NCI-H82 treated with DMSO at 0.1 percent for 48 hours (cell line): ENCODE data around the gene EIF2S3B.
"Not testable (repeated sequence)": the region's sequence is repeated elsewhere in the genome, so short reads cannot be mapped to it uniquely, and the experiment has no call there.

Experiments
- DNase-seq: peaks from one replicate; lab custom pipeline; 2025; ENCODE audit not compliant: unreplicated experiment; lab: John Stamatoyannopoulos, UW

The EIF2S3B gene

DNA sequence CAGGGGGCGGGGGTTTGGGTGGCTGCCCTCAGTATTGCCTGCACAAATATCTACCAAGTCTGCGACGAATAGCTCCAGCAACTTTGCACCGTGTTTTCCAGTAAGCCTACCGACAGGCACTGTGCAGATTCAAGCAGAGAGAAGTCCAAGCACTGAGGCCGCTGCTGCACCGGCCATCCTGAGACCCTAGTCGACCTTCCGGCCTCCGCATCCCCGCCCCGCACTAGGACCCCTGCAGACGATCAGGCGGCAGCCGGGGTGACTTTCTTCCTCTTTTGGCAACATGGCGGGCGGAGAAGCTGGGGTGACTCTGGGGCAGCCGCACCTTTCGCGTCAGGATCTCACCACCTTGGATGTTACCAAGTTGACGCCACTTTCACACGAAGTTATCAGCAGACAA is at the start of gene EIF2S3B:
TSS of gene EIF2S3B (plus strand) at position 271 of the 400 bp plus-strand sequence. CDS start at position 284, 13 bp downstream.
- no peak for DNase-seq

DNA sequence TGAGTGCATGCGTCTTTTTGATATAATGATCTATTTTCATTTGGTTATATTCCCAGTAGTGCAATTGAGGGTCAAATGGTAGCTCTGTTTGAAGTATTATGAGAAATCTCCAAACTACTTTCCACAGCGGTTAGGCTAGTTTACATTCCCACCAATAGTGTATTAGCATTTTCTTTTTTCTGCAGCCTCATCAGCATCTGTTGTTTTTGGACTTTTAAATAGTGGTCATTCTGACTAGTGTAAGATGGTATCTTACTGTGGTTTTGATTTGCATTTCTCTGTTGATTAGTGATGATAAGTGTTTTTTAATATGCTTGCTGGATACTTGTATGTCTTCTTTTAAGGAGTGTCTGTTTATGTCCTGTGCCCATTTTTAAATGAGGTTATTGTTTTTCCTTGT is 48.8 kb upstream of the EIF2S3B start:
- no peak for DNase-seq

DNA sequence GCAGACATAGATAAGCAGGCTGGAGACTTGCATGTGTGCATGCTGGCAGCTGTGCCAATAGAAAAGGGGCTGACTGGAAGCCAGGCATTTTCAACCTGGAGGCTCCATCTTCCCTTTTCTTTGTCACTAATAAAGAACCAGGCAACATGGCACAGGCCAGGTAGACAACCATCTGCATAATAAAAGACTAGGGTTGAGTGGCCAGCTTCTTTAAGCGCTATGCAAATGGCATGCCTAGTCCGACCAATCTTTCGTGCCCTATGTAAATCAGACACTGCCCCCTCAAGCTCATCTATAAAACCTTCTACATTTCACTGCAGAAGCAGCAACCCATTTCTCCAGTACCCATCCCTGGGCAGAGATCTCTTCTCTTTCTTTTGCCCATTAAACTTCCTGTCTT is 47.9 kb upstream of the EIF2S3B start:
- DNase-seq: no peak

DNA sequence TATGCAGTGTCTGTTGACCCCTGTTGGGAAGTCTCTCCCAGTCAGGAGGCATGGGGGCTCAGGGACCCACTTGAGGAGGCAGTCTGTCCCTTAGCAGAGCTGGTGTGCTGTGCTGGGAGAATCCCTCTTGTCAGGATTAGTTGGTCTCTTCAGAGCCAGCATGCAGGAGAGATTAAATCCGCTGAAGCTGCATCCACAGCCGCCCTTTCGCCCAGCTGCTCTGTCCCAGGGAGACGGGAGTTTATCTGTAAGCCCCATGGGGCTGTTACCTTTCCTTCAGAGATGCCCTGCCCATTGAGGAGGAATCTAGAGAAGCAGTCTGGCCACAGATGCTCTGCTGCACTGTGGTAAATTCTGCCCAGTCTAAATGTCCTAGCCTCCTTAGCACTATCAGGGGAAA is 39.4 kb upstream of the EIF2S3B start:
- peak; percentile 38 for DNase-seq

DNA sequence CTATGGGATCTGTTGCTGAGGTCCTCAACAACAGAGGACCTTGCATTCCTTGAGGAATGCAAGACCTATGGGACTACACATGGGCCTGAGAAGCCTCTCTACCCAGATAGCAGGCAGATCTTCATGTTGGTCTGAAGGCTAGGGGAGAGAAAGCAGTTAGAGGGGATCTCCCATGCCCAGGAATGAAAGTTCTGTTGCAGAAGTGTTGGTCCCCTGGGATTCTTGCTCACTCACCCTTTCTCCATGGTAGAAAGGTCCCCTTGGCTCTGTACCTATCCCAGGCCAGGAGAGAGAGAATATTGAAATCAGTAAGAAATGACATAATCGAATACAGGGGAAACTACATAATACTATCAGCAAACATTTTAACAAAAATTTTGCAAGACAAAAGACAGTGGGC is 36.0 kb upstream of the EIF2S3B start:
- no peak for DNase-seq

DNA sequence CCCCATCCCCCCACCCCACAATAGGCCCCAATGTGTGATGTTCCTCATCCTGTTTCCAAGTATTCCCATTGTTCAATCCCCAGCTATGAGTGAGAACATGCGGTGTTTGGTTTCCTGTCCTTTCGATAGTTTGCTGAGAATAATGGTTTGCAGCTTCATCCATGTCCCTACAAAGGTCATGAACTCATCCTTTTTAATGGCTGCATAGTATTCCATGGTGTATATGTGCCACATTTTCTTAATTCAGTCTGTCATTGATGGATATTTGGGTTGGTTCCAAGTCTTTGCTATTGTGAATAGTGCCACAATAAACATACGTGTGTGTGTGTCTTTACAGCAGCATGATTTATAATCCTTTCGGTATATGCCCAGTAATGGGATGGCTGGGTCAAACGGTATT is 32.9 kb upstream of the EIF2S3B start:
- DNase-seq: not testable (repeated sequence)

DNA sequence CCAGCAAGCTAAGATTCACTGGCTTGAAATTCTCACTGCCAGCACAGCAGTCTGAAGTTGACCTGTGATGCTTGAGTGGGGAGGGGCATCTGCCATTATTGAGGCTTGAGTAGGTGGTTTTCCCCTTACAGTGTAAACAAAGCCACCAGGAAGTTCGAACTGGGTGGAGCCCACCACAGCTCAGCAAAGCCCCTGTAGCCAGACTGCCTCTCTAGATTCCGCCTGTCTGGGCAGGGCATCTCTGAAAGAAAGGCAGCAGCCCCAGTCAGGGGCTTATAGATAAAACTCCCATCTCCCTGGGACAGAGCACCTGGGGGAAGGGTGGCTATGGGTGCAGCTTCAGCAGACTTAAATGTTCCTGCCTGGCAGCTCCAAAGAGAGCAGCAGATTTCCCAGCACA is 23.8 kb upstream of the EIF2S3B start:
- DNase-seq: not testable (repeated sequence)

DNA sequence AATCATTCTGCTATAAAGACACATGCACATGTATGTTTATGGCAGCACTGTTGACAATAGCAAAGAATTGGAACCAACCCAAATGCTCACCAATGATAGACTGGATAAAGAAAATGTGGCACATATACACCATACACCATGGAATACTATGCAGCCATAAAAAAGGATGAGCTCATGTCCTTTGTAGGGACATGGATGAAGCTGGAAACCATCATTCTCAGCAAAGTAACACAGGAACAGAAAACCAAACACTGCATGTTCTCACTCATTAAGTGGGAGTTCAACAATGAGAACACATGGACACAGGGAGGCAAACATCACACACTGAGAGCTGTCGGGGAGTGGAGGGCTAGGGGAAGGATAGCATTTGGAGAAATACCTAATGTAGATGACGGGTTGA is 18.4 kb upstream of the EIF2S3B start:
- DNase-seq: not testable (repeated sequence)

DNA sequence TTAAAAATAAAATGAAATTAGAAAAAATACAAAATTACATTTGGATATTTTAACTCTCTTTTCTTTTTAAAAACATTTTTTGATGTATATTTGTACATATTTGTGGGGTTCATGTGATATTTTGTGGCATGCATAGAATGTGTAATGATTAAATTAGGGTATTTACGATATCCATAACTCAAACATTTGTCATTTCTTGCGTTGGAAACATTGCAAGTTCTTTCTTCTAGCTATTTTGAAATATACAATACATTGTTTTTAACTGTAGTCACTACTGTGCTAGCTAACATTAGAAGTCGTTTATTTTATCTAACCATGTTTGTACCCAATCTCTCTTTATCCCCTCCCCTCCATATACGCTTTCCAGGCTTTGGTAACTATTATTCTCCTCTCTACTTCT is 13.9 kb upstream of the EIF2S3B start:
- no peak for DNase-seq

DNA sequence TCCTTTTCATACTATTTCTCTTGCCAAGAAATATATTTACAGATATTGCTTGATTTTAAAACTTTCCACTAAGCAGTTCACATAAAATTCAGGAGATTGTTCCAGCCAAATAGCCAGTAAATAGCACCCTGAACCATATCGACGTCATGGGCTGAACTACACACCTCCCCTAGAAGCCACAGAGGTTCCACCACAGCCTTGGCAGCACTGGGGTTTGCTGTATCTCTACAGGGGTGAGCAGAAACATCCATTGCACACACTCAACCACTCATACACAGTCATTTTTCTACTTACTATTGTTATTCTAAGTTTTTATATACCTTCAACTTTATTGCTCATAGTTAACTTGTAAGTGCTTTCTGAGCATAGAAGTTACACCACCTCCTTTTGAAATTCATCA is 8.1 kb upstream of the EIF2S3B start:
- no peak for DNase-seq

DNA sequence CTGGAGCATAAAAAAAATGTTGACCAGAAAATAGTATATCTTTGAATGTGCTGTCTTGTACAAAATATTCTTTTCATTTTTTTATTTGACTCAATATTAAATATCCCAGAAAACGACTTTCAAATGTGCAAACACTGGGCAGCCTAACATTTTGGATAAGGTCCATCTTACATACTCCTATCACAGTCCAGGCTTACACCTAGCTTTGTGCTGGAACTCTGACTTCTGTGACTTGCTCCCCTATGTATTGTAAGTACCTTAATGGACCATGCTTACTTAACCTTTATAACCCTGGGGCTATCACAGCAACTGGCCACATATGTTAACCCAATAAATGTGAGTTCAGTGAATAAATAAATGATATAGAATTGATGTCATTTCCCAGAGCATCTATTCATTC is 7.6 kb upstream of the EIF2S3B start:
- DNase-seq: no peak

DNA sequence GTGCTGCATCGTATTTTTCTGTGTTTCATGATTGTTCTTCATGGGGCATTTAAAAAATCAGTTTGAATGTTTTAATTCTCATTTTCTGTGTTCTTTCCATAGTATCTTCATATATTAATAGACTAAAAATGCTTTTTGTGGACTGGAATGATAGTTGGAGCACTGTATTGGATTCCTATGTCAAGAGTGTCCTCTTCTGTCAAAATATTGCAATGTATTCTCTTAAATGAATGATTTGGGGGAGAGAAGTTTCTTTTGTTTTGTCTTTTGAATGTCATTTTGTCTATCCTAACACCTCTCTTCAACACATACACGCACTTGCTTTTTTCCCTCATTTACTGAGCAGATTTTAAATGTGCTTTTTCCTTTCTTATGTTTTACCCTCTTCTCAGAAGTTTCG is 4.7 kb upstream of the EIF2S3B start:
- no peak for DNase-seq

DNA sequence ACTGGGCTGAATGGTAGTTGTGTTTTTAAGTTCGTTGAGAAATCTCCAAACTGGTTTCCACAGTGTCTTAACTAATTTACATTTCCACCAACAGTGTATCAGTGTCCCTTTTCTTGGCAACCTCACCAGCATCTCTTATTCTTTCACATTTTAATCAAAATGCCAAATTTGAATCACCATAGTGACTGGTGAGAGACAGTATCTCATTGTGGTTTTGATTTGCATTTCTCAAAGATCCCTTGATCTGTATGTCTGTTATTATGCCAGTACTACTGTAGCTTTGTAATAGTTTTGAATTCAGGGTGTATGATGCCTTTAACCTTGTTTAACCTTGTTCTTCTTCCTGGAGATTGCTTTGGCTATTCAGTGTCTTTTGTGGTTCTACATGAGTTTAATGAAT is 2.2 kb upstream of the EIF2S3B start:
- DNase-seq: no peak

DNA sequence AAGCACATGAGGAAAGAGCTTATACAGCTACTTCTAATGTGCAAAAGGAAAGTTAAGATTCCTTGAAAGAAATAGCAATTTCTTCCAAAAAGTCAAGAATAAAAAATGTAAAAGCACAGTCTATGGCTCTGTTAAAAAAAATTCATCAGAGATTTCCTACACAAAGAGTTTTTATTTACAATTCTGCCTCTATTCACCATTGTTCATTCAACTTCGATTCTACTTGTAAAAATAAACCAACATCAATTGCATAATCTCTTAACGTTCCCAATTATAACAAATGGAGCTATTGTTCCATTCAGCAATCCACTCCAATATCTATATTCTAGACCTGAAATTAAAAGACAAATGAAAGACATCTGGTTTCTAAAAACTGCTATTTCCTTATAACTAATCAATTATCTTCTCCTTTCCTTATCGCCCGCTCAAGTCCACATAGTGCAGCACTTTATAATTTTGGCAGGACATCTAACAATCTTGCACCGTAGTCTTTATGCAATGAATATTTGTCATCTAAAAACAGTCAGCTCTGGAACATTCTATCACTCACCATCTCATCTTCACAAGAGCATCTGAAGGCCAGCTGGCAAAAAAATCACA is 6.2 kb downstream of the EIF2S3B start:
- DNase-seq: no peak

DNA sequence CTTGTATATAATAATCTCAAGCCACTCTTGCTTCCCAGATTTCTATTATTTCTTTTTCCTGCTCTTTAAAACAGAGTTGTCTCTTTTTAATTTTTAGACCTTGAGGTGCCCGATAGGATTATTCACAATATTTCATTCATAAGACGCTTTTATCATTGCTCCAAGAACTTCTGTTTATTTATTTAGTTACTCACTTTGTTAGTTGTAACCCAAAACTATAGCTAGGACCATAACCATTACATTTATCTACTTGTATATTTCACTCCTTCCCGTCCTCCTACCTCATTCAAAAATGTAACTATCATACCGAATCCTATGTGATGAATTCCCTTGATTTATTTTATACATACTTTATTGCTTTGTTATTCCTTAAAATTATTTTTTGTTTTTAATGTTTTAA is 7.1 kb downstream of the EIF2S3B start:
- DNase-seq: no peak

DNA sequence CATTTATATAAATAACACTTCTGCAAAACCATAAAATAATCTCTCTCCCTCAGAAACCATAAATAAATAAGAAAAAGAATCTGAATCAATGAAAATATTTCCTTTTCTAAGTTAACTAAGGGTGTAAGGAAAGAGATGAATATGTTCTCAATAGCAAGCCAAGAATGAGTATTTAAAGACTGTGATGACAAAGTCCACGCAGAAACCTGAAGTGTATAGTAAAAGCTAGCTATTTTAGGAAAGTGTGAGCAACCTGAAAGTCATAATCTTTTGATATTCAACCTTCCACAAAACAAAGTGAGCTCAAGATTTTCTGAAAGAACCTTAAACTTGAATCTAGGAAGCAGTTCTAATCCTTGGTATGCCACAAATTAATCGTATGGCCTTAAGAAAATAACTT is 15.9 kb downstream of the EIF2S3B start:
- no peak for DNase-seq

DNA sequence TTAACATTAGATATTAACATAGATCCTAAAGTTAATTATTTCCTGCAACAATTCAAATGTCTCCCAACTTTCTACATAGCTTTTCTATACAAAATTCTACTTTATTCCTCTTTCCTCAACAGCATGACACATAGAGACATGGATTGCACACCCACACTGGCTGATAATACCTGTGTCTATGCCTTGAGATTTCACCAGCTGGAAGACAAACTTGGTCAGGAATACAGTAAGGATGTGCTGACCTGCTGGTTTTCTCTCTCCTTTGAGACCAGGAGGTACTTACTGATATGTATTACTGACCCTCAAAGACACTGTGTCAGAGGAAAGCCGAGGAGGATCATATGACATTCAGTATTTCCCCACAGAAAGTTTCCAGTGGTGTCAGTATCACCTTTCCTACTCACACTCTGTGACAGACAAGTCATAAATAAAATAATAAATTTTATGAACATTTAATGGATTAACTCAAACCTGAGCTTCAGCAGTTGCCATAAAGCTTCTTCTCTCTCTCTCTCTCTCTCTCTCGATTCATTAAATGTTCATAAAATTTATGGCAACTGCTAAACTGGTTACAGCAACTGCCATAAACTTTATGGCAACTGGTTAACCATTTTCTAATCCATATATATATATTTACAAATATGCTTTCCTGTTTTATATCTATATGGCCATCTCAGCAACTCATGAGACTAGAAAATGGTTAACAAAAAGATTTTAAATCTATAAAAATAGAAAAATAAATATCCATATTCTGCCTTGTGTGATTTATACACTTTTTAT is 22.7 kb downstream of the EIF2S3B start:
- DNase-seq: no peak

DNA sequence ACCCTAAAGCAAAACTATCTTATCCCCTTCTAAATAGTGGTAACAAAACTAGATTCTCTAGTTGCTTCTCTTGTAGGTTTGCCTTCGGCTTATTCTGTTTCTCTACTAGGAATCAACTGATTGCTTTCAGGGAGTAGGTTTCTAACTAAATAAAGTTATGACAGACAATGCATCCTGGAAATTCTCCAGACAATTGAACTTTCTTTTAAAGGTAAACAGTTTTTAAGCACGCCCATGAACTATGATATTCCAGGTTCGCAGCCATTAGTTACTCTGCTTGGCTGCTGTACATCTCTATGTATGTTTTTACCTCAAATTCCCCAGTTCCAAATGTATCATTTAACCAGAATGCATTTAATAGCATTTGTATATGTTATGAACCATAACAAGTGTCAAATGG is 23.9 kb downstream of the EIF2S3B start:
- no peak for DNase-seq

DNA sequence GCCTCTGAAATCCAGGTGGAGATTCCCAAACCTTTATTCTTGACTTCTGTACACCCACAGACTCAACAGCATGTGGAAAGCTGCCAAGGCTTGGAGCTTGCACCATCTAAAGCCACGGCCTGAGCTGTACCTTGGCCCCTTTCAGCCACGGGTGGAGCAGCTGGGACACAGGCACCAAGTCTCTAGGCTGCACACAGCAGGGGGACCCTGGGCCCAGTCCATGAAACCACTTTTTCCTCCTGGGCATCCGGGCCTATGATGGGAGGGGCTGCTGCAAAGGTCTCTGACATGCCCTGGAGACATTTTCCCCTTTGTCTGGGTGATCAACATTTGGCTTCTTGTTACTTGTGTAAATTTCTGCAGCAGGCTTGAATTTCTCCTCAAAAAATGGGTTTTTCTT is 32.0 kb downstream of the EIF2S3B start:
- no peak for DNase-seq

DNA sequence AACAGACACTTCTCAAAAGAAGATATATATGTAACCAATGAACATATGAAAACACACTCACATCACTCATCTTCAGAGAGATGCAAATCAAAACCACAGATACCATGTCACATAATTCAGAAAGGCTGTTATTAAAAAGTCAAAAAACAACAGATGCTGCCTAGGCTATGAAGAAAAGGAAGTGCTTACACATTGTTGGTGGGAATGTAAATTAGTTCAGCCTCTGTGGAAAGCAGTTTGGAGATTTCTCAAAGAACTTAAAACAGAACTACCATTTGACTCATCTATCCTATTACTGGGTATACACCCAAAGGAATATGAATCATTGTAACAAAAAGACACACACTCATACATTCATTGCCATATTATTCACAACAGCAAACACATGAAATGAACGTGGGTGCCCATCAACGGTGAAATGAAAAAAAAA is 35.1 kb downstream of the EIF2S3B start:
- DNase-seq: no peak

DNA sequence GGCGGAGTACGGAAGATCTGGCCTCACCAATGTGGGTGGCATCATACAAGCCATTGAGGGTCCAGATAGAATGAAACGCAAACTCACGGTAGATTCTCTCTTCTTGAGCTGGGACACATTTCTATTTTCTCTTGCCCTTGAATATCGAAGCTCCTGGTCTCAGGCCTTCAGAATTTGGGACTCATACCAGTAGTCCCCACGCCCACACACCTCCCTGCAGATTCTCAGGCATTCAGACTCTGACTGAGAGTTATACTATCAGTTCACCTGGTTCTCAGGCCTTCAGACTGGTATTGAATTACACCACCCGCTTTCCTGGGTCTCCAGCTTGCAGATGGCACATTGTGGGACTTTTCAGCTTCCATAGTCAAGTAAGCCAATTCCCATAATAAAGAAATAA is 37.8 kb downstream of the EIF2S3B start:
- DNase-seq: no peak

DNA sequence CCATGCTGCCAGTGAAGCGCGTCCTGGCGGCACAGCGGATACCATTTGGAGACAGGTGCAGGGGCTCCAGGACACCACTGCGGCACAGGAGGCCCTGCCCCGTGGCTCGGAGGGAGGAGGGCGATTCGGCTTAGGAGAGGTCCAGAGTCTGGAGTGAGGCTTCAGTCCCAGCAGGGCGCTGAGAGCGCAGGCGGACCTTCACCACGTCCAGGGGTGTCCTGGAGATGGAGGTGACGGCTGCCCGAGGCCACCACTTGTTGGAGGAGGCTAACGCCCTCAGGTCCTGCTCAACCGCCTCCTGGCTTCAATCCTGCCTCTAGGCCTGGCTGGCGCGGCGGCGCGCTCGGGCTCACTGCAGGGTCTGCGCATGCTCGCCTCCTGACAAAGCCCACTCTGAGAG is 45.7 kb downstream of the EIF2S3B start:
- no peak for DNase-seq

DNA sequence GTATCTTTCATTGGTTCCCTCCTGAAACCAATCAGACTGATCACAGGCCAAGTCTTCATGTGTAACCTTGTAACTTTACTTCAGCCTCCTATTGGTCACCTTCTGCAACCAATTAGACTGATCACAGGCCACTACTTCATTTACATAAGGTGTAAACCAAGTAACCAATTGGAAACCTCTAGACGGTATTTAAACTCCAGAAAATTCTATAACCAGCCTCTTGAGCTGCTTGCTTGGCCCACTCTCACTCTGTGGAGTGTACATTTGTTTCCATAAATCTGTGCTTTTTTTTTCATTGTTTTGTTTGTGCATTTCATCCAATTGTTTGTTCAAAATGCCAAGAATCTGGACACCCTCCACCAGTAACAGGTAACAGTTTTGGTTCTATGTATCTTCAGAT is 47.5 kb downstream of the EIF2S3B start:
- no peak for DNase-seq
